ENCODE data around the gene DNMT3L. TPM values are rescaled to one million over a fixed set of nuclear protein-coding genes. Genes with fewer than 3 reads are reported as not detected.
"Not testable (repeated sequence)": the region's sequence is repeated elsewhere in the genome, so short reads cannot be mapped to it uniquely, and the experiment has no call there.

DNMT3L gene
- total RNA-seq, 2 donors from 2014 or later, result not detected

DNA sequence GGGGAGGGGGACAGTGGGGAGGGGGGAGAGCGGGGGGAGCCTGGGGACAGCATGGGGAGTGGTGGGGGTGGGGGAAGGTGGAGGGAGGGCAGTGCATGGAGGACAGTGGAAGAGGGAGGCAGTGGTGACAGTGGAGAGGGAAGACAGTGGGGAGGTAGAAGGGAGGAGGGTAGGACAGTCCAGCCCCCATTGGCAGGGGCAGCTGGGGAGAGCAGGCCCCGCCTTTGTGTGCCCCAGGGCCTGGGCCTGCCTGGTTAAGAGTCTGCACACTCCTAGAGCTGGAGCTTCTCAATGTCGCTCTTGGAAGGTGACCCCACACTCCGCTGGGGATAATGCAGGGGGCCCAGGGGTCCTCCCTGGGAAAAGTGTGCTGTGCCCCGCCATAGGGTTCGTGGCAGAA is 36.1 kb downstream of the DNMT3L start:
- H3K27ac ChIP-seq; ATAC-seq; H3K36me3 ChIP-seq (replicated peaks in 1 of 2; ENCODE audit: insufficient read depth in 1 of 2, low read depth in 2 of 2); H3K27me3 ChIP-seq; H3K9me3 ChIP-seq; DNase-seq; H3K4me3 ChIP-seq; H3K4me1 ChIP-seq; intact Hi-C loops (cut with DNase I): not testable (repeated sequence)
- no CpG with 5 or more reads among the region's 6 CpGs for WGBS, 2 donors

DNA sequence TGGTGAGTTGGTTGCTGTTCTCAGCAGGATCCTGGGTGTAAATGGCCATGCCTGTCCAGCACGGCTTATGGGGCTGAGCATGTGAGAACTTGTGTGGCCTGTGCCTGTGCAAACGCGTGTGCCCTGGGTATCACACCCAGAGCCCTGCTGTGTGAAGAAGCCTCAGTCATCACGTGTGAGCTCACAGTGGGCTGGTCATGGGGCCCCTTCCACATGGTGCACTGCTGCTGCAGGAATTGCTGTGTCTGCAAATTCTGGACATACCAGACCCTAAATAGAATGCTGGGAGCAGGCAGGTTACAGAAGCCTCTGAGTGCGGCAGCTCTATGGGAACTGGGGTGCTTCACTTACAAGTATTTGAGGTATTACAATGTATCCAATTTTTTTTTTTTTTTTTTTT is 38.4 kb downstream of the DNMT3L start:
- H3K4me1 ChIP-seq; intact Hi-C loops (cut with DNase I); H3K27me3 ChIP-seq; DNase-seq; H3K27ac ChIP-seq; H3K4me3 ChIP-seq; H3K9me3 ChIP-seq; ATAC-seq; H3K36me3 ChIP-seq (replicated peaks in 1 of 2; ENCODE audit: insufficient read depth in 1 of 2, low read depth in 2 of 2): not testable (repeated sequence)
- no CpG with 5 or more reads among the region's 5 CpGs for WGBS, 2 donors

DNA sequence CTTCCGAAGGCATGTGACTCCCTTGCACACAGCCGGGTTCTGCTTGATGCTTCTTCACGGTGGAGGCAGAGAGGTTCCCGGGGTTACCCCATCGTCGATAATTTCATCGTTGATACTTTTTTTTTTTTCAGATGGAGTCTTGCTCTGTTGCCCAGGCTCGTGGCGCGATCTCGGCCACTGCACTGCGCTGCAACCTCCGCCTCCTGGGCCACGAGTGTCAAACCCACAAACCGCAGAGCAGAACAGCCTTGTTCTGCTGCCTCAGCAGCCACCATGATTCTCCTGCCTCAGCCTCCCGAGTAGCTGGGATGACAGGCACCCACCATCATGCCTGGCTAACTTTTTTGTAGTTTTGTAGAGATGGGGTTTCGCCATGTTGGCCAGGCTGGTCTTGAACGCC is 41.0 kb downstream of the DNMT3L start:
- H3K27me3 ChIP-seq; H3K9me3 ChIP-seq; DNase-seq; H3K36me3 ChIP-seq (replicated peaks in 1 of 2; ENCODE audit: insufficient read depth in 1 of 2, low read depth in 2 of 2); H3K4me3 ChIP-seq; H3K27ac ChIP-seq; ATAC-seq; H3K4me1 ChIP-seq; intact Hi-C loops (cut with DNase I): not testable (repeated sequence)
- whole genome bisulfite sequencing, 2 donors, result no CpG with 5 or more reads among the region's 18 CpGs

DNA sequence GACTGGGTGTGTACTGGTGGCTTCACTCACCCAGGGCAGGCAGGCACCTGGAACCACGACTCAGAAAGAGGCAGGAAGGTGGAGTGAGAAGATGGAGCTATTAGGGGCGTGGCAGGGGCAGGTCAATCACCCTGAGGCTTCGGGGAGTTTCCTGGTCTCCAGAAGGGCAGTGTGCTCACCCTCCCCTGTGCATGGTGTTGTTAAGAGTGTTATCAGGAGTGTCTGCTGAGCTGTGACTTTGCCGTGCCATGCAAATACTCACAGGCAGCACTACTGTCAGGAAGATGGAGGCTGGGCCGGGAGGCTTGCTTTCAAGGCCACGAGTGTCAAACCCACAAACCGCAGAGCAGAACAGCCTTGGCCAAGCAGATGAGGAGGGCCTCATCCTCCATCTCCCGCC is 43.2 kb downstream of the DNMT3L start:
- intact Hi-C loops (cut with DNase I); DNase-seq; H3K4me3 ChIP-seq; H3K36me3 ChIP-seq (replicated peaks in 1 of 2; ENCODE audit: insufficient read depth in 1 of 2, low read depth in 2 of 2); H3K27me3 ChIP-seq; H3K4me1 ChIP-seq; H3K27ac ChIP-seq; H3K9me3 ChIP-seq; ATAC-seq: not testable (repeated sequence)
- WGBS, 2 donors, result no CpG with 5 or more reads among the region's 8 CpGs

DNA sequence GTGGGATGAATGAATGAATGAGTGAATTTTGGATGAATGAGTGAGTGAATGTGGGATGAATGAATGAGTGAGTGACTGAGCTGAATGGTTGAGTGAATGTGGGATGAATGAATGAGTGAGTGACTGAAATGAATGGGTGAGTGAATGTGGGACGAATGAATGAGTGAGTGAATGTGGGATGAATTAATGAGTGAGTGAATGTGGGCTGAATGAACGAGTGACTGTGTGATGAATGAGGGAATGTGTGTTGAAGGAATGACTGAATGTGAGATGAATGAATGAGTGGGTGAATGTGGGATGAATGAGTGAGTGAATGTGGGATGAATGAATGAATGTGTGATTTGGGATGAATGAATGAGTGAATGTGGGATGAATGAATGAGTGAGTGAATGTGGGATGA is 49.7 kb downstream of the DNMT3L start:
- ATAC-seq; intact Hi-C loops (cut with DNase I); H3K9me3 ChIP-seq; H3K36me3 ChIP-seq (replicated peaks in 1 of 2; ENCODE audit: insufficient read depth in 1 of 2, low read depth in 2 of 2); H3K4me3 ChIP-seq; DNase-seq; H3K27me3 ChIP-seq; H3K27ac ChIP-seq; H3K4me1 ChIP-seq: not testable (repeated sequence)
- WGBS, 2 donors, result 80% methylated on average over 2 of the region's 2 CpGs; no CpG with 5 or more reads in 1 of the 2 donors

DNA sequence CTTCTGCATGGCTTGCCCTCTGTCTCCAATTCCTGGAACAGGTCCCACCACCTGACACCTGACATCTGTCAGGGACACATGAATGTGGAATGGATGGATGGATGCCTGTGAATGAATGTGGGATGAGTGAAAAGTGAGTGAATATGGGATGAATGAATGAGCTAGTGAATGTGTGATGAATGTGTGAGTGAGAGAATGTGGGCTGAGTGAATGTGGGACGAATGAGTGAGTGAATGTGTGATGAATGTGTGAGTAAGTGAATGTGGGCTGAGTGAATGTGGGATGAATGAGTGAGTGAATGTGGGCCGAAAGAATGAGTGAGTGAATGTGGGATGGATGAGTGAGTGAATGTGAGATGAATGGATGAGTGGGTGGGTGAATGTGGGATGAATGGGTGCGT is 50.1 kb downstream of the DNMT3L start:
- H3K36me3 ChIP-seq (replicated peaks in 1 of 2; ENCODE audit: insufficient read depth in 1 of 2, low read depth in 2 of 2); H3K27me3 ChIP-seq; H3K27ac ChIP-seq; intact Hi-C loops (cut with DNase I); H3K4me1 ChIP-seq; DNase-seq; H3K4me3 ChIP-seq; H3K9me3 ChIP-seq; ATAC-seq: not testable (repeated sequence)
- WGBS, 2 donors, result 76% methylated on average over 3 of the region's 3 CpGs; no CpG with 5 or more reads in 1 of the 2 donors

DNA sequence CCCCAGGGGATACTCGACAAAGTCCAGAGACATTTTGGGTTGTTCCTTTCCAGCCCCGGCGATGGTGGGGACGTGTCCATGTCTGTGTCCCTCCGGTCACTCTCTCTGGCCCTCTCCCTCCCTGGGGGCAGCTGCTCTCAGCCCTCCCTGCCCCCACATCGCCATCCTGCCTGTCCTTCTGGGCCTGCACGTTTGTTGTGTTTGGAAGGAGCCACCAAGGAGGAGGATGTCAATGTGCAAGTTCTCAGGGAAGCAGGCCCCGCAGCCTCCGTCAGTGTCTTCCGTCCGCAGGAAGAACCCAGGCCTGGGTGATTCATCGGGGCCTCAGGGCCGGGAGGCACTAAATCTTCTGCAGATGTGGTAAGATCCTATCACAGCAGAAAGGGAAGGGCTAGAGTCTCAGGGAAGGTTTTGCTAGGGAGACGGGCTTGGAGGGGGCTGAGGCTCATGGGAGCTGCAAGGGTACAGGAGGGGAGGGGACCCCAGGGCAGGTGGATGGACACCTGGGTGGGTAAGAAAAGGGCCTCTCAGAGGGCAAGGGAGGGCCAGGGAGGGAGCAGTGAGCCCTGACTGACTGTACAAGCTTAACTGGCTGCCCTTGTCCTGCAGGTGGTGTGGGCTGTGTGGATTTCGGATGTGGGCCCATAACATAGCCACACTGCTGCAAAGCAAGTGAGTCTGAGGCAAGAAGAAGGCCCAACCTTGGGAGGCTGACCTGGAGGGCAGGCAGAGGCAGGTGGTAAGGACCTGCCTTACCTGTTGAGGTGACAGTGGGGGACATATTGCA is 53.6 kb downstream of the DNMT3L start:
- H3K4me1 ChIP-seq; H3K27ac ChIP-seq; H3K4me3 ChIP-seq; H3K36me3 ChIP-seq (replicated peaks in 1 of 2; ENCODE audit: insufficient read depth in 1 of 2, low read depth in 2 of 2); H3K27me3 ChIP-seq; H3K9me3 ChIP-seq; intact Hi-C loops (cut with DNase I); ATAC-seq: not testable (repeated sequence)
- peak in 2 of 4 donors; percentile 4 to 22 for DNase-seq
- no CpG with 5 or more reads among the region's 15 CpGs for WGBS, 2 donors

DNA sequence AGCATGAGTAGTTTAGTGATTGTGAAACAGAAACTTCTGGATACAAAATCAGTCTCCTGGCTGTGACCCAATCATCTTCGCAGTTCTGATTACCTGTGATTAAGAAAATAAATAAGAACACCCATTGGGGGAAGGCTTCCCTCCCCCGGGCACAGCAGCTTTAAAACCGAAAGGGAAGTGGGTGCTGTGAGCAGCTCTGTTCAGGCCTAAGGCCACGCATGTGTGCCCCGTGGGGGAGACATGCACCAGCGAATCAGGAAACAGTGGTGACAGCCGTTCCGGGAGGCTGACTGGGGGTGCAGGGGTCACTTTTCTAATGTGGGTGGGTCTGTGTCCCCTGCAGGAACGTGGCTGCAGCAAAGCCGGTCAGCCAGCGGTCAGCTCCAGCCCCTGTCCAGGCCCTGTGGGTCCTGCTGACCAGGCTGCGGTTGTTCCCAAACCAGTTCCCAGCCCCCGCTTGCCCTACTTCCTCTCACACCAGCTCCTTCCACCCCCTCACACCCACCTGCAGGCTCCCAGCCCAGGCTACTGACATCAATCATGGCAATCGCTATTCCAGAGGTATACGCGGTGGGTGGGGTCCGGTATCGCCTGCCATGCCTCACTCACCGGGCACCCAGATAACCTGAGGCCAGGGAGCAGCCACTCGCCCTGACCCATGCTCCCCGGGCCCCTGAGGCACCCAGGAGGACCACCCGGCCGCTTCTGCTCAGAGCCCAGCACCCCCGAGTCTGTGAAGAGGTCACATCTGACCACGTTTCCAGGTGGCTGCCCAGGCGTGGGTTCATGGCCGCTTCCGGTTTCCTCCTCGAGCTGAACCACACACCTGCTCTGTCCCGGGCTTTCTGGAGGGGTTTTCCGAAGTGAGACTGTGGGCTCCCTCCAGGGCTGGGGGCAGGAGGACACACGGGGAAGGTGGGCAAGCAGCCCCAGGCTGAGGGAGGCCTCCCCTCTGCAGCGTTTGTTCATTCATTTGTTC is 54.7 kb downstream of the DNMT3L start:
- no CpG with 5 or more reads among the region's 33 CpGs for WGBS, 2 donors
- H3K27ac ChIP-seq; H3K36me3 ChIP-seq (replicated peaks in 1 of 2; ENCODE audit: insufficient read depth in 1 of 2, low read depth in 2 of 2); DNase-seq; H3K27me3 ChIP-seq; H3K4me3 ChIP-seq; intact Hi-C loops (cut with DNase I); H3K4me1 ChIP-seq; H3K9me3 ChIP-seq: not testable (repeated sequence)
- ATAC-seq, result peak; percentile 51

DNA sequence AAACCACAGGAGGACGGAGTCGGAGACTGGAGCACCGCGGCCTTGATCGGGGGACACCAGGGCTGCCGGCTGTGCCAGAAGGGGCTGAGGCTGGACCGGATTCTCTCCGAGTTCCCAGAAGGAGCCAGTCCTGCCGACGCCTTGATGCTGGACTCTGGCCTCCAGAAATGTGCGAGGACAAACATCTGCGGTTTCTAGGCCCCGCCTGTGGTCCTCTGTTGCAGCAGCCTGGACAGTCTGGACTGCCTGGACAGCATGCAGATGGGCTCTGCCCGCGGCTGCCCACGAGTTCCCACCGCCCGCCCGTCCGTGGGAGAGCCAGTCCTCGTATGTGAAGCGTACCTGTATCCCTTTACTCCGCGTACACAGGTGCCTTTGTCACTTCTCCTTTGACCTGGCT is 55.5 kb downstream of the DNMT3L start:
- not testable (repeated sequence) for H3K27me3 ChIP-seq

DNA sequence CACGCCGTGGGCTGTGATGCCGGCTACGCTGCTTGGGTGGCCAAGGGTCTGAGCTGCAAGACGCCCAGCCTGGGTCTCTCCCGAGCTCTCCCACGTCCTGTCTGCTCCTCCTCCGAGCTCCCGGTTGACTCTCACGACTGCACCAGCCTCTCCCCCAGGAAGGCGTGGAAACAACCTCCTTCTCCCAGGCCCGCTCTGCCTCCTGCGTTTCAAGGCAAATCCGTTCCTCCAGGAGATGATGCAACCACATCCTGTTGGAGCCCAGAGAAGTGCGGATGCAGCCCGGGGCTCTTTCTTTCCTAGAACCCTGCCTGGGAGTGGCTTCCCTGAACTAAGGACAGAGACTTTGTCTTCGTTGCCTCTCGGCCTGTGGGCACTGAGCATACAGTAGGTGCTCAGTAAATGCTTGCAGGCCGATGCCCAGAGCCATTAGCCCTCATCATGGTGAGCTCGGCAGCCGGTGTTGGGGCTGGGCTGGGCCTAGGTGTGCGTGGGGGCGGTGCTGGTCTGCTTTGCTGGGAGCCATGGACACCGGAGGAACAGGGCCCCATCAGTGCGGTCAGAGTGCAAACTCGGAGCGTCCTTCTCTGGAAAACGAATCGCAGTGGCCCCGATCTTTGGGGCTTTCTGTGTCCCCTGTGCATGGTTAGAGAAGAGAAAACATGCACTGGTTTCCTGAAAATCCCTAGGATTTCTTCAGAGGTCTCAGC is 59.0 kb downstream of the DNMT3L start:
- H3K36me3 ChIP-seq (replicated peaks in 1 of 2; ENCODE audit: insufficient read depth in 1 of 2, low read depth in 2 of 2); intact Hi-C loops (cut with DNase I); ATAC-seq; H3K9me3 ChIP-seq; DNase-seq; H3K4me3 ChIP-seq; H3K4me1 ChIP-seq; H3K27me3 ChIP-seq; H3K27ac ChIP-seq: not testable (repeated sequence)
- WGBS, 2 donors, result no CpG with 5 or more reads among the region's 30 CpGs

More for the DNA sequence above, 55.5 kb downstream of the DNMT3L start:
- peak; percentile 38 for ATAC-seq
- DNase-seq; H3K36me3 ChIP-seq (replicated peaks in 1 of 2; ENCODE audit: insufficient read depth in 1 of 2, low read depth in 2 of 2); H3K4me3 ChIP-seq; H3K27ac ChIP-seq; H3K9me3 ChIP-seq; H3K4me1 ChIP-seq; intact Hi-C loops (cut with DNase I): not testable (repeated sequence)
- no CpG with 5 or more reads among the region's 24 CpGs for WGBS, 2 donors

DNA sequence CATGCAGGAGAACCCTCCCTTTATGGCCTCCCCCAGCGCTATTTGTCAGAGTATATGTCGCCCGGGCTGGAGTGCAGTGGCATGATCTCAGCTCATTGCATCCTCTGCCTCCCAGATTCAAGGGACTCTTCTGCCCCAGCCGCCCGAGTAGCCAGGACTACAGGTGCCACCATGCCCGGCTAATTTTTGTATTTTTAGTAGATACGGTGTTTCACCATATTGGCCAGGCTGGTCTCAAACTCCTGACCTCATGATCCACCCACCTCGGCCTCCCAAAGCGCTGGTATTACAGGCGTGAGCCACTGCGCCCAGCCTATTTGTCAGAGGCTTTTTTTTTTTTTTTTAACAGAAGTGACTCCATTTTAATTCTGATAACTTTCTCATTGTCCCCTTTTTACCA is 61.7 kb downstream of the DNMT3L start:
- H3K4me1 ChIP-seq; H3K27ac ChIP-seq; DNase-seq; H3K27me3 ChIP-seq; ATAC-seq; H3K4me3 ChIP-seq; intact Hi-C loops (cut with DNase I); H3K9me3 ChIP-seq; H3K36me3 ChIP-seq (replicated peaks in 1 of 2; ENCODE audit: insufficient read depth in 1 of 2, low read depth in 2 of 2): not testable (repeated sequence)
- WGBS, 2 donors, result 80 to 82% methylated on average over 11 of the region's 11 CpGs

All from body of pancreas (tissue), 4 donors.